HepG2 (cell line): ENCODE data around the gene RPS5. TPM values are rescaled to one million over a fixed set of nuclear protein-coding genes. Genes with fewer than 3 reads are reported as not detected.

Experiments
- DNMT1 ChIP-seq: sonication (generic); formaldehyde crosslinking; IDR thresholded peaks from 2 replicates; pipeline ENCODE4 v1.5.1; 2020; ENCODE audit warnings: mild to moderate bottlenecking, missing genetic modification reagents
- SAFB2 ChIP-seq: sonication (generic); formaldehyde crosslinking; IDR thresholded peaks from 2 replicates; pipeline ENCODE4 v1.5.1; 2020; ENCODE audit warnings: missing genetic modification reagents, low read depth, mild to moderate bottlenecking, borderline replicate concordance
- ZBTB33 ChIP-seq: sonication (generic); formaldehyde crosslinking; IDR thresholded peaks from 2 replicates; pipeline ENCODE4 v1.4.0; 2020; ENCODE audit warnings: missing genetic modification reagents
- ZBTB38 ChIP-seq: sonication (generic); formaldehyde crosslinking; IDR thresholded peaks from 2 replicates; pipeline ENCODE4 v1.5.1; 2020; ENCODE audit warnings: mild to moderate bottlenecking, missing genetic modification reagents
- ZNF234 ChIP-seq: sonication (generic); formaldehyde crosslinking; conservative IDR thresholded peaks from 2 replicates; pipeline ENCODE4 v1.5.1; 2020; ENCODE audit warnings: mild to moderate bottlenecking, missing genetic modification reagents
- ZNF329 ChIP-seq: sonication (generic); formaldehyde crosslinking; IDR thresholded peaks from 2 replicates; pipeline ENCODE4 v1.9.0; 2021; ENCODE audit warnings: low read depth, mild to moderate bottlenecking, missing genetic modification reagents
- ZNF501 ChIP-seq: sonication (generic); formaldehyde crosslinking; IDR thresholded peaks from 2 replicates; pipeline ENCODE4 v1.5.1; 2020; ENCODE audit warnings: mild to moderate bottlenecking, moderate library complexity, missing genetic modification reagents
- ZNF550 ChIP-seq: sonication (generic); formaldehyde crosslinking; IDR thresholded peaks from 2 replicates; pipeline ENCODE4 v1.4.0; 2020; ENCODE audit warnings: mild to moderate bottlenecking, missing genetic modification reagents, borderline replicate concordance
- ZNF619 ChIP-seq: sonication (generic); formaldehyde crosslinking; IDR thresholded peaks from 2 replicates; pipeline ENCODE4 v1.4.0; 2020; ENCODE audit warnings: mild to moderate bottlenecking, missing genetic modification reagents
- ZSCAN9 ChIP-seq: IDR thresholded peaks from 2 replicates; pipeline ENCODE4 v1.6.1; 2016; ENCODE audit warnings: borderline replicate concordance
- polyA plus RNA-seq, 8 experiments: library from polyadenylated mRNA; depleted of rRNA in 3 of 8; stranded (reverse) in 7 of 8; unstranded in 1 of 8; fragments of >200 nt; fragmentation: Illumina TruSeq in 4 of 8; extraction: Trizol in 4 of 8; gene quantifications; 2 replicates each; pipeline versions ENCODE4 v1.2.1 to v1.2.3, GENCODE V29; 2011 to 2016; ENCODE audit warnings: low read depth in 4 of 8, missing spikeins in 1 of 8, mixed read lengths in 1 of 8; ENCODE audit not compliant: insufficient read depth in 1 of 8
- total RNA-seq, 5 experiments: library from RNA; depleted of rRNA; stranded (reverse); fragments of >200 nt; fragmentation: Illumina TruSeq; extraction: Trizol; gene quantifications; 2 replicates each; pipeline ENCODE4 v1.2.3, GENCODE V29; 2016; ENCODE audit warnings: low read depth in 1 of 5
- TF ChIP-seq, protein P1 (sequence below): IDR thresholded peaks from 2 replicates; pipeline ENCODE4 v1.6.1; 2016; ENCODE audit warnings: missing biosample characterization, missing genetic modification reagents, low read depth

Gene RPS5
- total and polyA plus RNA-seq, 2 of the 13 experiments (the other 11 are each of a cell fraction or from before 2014, with no cell fraction given) = 1,544 to 4,408 TPM

GRCh38 chr19:58351990-58352755 lies 34.9 kb upstream of the RPS5 start (continued):
- TF ChIP-seq ZNF329 (CRISPR knock-in tag) = peak; percentile 93
- no peak for TF ChIP-seq ZSCAN9 (CRISPR knock-in tag)
- 0 out of 2 replicates have a peak, but pooled peaks have one; percentile 43 for TF ChIP-seq SAFB2
- TF ChIP-seq ZNF550 = 0 out of 2 replicates have a peak, but pooled peaks have one; percentile 25
- TF ChIP-seq DNMT1 (CRISPR knock-in tag) = 0 out of 2 replicates have a peak, but pooled peaks have one; percentile 41
- peak; percentile 80; the same call in 1 of the 2 replicates for TF ChIP-seq ZBTB33 (CRISPR knock-in tag)
- 0 out of 2 replicates have a peak, but pooled peaks have one; percentile 30 for TF ChIP-seq ZNF234
- TF ChIP-seq ZNF619 (CRISPR knock-in tag) = no peak
- TF ChIP-seq ZBTB38 = peak; percentile 40; the same call in 1 of the 2 replicates
- TF ChIP-seq, protein P1, sequence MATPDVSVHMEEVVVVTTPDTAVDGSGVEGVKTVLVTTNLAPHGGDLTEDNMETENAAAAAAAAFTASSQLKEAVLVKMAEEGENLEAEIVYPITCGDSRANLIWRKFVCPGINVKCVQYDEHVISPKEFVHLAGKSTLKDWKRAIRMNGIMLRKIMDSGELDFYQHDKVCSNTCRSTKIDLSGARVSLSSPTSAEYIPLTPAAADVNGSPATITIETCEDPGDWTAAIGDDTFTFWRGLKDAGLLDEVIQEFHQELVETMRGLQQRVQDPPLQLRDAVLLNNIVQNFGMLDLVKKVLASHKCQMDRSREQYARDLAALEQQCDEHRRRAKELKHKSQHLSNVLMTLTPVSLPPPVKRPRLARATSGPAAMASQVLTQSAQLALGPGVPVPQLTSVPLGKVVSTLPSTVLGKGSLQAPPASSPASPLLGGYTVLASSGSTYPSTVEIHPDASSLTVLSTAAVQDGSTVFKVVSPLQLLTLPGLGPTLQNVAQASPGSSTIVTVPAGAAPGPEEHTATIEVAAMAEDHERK (CRISPR knock-in tag) = no peak
- 0 out of 2 replicates have a peak, but pooled peaks have one; percentile 11 for TF ChIP-seq ZNF501 (CRISPR knock-in tag)
